ENCODE measurements around the gene PDE4C. TPM values are rescaled to one million over a fixed set of nuclear protein-coding genes. Genes with fewer than 3 reads are reported as not detected.

The PDE4C gene
- total and polyA plus RNA-seq, 9 of the 15 experiments (the other 6 are each of a cell fraction or from before 2014, with no cell fraction given): 0.04 to 0.91 (median 0.20) TPM; not detected in 1

DNA sequence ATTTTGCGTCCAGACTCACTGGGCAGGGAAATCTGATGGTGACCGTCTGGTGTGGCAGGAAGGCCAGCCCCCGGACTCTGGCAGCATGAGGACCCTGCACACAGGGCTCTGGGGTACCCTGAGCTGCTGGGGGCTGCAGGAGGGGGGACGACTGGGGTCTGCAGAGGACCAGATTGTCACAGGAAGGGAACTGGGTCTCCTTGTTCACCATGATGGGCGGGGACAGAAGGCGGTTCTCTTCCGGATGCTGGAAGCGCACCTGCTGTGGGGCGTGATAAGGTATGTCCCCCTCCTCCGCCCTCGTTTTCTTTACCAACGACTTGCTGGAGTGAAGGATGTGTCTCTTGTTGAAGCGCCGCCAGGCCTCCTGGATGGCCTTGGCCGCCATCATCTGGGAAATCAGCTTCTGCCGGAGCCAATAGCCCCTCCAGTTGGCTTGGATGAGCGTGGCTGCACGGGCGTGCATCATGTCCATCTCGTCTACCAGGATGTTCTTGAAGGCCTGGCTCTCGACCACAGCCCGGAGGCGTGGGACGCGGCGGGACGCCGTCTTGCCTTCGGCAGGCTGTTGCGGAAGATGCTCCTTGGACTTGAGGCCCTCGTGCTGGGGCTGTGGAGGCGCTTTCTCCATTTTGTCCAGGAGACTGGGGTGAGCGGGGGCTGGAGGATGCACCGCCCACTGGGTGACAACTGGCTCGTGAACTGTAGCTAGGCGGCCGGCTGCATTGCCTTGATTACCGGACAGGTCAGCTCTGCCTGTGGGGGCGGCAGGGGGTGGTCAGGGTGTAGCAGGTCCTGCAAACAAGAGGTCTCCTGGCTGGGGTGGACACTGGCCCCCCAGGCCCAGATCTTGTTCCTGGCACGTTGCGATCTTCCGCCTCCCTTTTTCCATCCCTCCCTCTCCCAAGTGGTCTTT, 40.8 kb upstream of the PDE4C start (continued):
- TF ChIP-seq, protein P1, sequence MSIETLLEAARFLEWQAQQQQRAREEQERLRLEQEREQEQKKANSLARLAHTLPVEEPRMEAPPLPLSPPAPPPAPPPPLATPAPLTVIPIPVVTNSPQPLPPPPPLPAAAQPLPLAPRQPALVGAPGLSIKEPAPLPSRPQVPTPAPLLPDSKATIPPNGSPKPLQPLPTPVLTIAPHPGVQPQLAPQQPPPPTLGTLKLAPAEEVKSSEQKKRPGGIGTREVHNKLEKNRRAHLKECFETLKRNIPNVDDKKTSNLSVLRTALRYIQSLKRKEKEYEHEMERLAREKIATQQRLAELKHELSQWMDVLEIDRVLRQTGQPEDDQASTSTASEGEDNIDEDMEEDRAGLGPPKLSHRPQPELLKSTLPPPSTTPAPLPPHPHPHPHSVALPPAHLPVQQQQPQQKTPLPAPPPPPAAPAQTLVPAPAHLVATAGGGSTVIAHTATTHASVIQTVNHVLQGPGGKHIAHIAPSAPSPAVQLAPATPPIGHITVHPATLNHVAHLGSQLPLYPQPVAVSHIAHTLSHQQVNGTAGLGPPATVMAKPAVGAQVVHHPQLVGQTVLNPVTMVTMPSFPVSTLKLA (conservative IDR thresholded peaks at IDR 0.05): no peak
- TF ChIP-seq KLF1 (tag; IDR thresholded peaks at IDR 0.05) (no peak), HNRNPUL1 (IDR thresholded peaks at IDR 0.05; ENCODE audit: low read length) (no peak), SREBF1 (IDR thresholded peaks at IDR 0.05; ENCODE audit: borderline replicate concordance, low read depth, low read length) (no peak), MEIS2 (IDR thresholded peaks at IDR 0.05; ENCODE audit: partially characterized antibody) (no peak), ZBTB1 (CRISPR knock-in tag; IDR thresholded peaks at IDR 0.05; ENCODE audit: borderline replicate concordance, low read depth) (no peak), HNRNPLL (IDR thresholded peaks at IDR 0.05; ENCODE audit: low read depth, low read length, poor library complexity, severe bottlenecking) (no peak), NFATC3 (IDR thresholded peaks at IDR 0.05) (no peak), ZNF79 (CRISPR knock-in tag; IDR thresholded peaks at IDR 0.05; ENCODE audit: low read depth) (no peak), CBFA2T2 (conservative IDR thresholded peaks at IDR 0.05) (0 out of 2 replicates have a peak, but pooled peaks have one; percentile 20), HDAC3 (IDR thresholded peaks at IDR 0.05; ENCODE audit: borderline replicate concordance, partially characterized antibody) (no peak), PML (IDR thresholded peaks at IDR 0.05; ENCODE audit: low read length) (no peak), ZNF76 (CRISPR knock-in tag; IDR thresholded peaks at IDR 0.05; ENCODE audit: borderline replicate concordance) (no peak), MEF2A (IDR thresholded peaks at IDR 0.05; ENCODE audit: control insufficient read depth, low read depth, low read length) (no peak), YBX1 (IDR thresholded peaks at IDR 0.05) (no peak), FUS (optimal IDR thresholded peaks at IDR 0.05; ENCODE audit: low read depth, low read length) (no peak), TRIM24 (IDR thresholded peaks at IDR 0.05) (no peak), STAG1 (CRISPR knock-in tag; IDR thresholded peaks at IDR 0.05; ENCODE audit: borderline replicate concordance) (no peak), EGR1 (conservative IDR thresholded peaks at IDR 0.05) (peak; percentile 88)
- TF ChIP-seq, protein P2, sequence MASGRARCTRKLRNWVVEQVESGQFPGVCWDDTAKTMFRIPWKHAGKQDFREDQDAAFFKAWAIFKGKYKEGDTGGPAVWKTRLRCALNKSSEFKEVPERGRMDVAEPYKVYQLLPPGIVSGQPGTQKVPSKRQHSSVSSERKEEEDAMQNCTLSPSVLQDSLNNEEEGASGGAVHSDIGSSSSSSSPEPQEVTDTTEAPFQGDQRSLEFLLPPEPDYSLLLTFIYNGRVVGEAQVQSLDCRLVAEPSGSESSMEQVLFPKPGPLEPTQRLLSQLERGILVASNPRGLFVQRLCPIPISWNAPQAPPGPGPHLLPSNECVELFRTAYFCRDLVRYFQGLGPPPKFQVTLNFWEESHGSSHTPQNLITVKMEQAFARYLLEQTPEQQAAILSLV (tag; IDR thresholded peaks at IDR 0.05): no peak
- TF ChIP-seq, protein P3, sequence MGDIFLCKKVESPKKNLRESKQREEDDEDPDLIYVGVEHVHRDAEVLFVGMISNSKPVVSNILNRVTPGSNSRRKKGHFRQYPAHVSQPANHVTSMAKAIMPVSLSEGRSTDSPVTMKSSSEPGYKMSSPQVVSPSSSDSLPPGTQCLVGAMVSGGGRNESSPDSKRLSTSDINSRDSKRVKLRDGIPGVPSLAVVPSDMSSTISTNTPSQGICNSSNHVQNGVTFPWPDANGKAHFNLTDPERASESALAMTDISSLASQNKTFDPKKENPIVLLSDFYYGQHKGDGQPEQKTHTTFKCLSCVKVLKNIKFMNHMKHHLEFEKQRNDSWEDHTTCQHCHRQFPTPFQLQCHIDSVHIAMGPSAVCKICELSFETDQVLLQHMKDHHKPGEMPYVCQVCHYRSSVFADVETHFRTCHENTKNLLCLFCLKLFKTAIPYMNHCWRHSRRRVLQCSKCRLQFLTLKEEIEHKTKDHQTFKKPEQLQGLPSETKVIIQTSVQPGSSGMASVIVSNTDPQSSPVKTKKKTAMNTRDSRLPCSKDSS (IDR thresholded peaks at IDR 0.05; ENCODE audit: low read depth, partially characterized antibody): no peak
- TF ChIP-seq, protein P4, sequence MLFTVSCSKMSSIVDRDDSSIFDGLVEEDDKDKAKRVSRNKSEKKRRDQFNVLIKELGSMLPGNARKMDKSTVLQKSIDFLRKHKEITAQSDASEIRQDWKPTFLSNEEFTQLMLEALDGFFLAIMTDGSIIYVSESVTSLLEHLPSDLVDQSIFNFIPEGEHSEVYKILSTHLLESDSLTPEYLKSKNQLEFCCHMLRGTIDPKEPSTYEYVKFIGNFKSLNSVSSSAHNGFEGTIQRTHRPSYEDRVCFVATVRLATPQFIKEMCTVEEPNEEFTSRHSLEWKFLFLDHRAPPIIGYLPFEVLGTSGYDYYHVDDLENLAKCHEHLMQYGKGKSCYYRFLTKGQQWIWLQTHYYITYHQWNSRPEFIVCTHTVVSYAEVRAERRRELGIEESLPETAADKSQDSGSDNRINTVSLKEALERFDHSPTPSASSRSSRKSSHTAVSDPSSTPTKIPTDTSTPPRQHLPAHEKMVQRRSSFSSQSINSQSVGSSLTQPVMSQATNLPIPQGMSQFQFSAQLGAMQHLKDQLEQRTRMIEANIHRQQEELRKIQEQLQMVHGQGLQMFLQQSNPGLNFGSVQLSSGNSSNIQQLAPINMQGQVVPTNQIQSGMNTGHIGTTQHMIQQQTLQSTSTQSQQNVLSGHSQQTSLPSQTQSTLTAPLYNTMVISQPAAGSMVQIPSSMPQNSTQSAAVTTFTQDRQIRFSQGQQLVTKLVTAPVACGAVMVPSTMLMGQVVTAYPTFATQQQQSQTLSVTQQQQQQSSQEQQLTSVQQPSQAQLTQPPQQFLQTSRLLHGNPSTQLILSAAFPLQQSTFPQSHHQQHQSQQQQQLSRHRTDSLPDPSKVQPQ (CRISPR knock-in tag; IDR thresholded peaks at IDR 0.05; ENCODE audit: borderline replicate concordance): no peak
